ACHN (cell line): ENCODE results near the gene PHF14.

Experiments
- DNase-seq: peaks from one replicate; pipeline ENCODE4 v3.0.0-alpha.2; 2015
- in situ Hi-C: cut with HindIII; loops from 2 replicates; pipeline ENCODE4 v1.10.0; 2017; ENCODE audit warnings: low sequenced_read_pairs, low pct_ligation_motif_present, low pct_unique_long_range_greater_than_20kb

The PHF14 gene

GRCh38 chr7:11141541-11141940, 167.9 kb downstream of the PHF14 start:
- no peak for DNase-seq

GRCh38 chr7:11153694-11154093, 180.0 kb downstream of the PHF14 start:
- no peak for DNase-seq
- in situ Hi-C loops: no loop called here

More at GRCh38 chr7:11141541-11141940, 167.9 kb downstream of the PHF14 start:
- in situ Hi-C loops: no loop called here

- in situ Hi-C loops: no loop called here
- DNase-seq: peak; percentile 13
Observed at GRCh38 chr7:11155883-11156282, 182.2 kb downstream of the PHF14 start.

GRCh38 chr7:11161499-11161898, 187.8 kb downstream of the PHF14 start:
- no peak for DNase-seq
- in situ Hi-C loops: no loop called here

- DNase-seq: no peak
- in situ Hi-C loops: no loop called here
Observed at GRCh38 chr7:11163220-11163619, 189.5 kb downstream of the PHF14 start.

GRCh38 chr7:11166051-11166450, 192.4 kb downstream of the PHF14 start:
- no peak for DNase-seq
- in situ Hi-C loops: no loop called here

GRCh38 chr7:11168650-11169170, 195.0 kb downstream of the PHF14 start:
- in situ Hi-C loops: no loop called here
- no peak for DNase-seq

- in situ Hi-C loops: no loop called here
- DNase-seq: no peak
Observed at GRCh38 chr7:11170175-11170574, 196.5 kb downstream of the PHF14 start.

GRCh38 chr7:11170863-11171568, 197.3 kb downstream of the PHF14 start:
- DNase-seq: no peak
- in situ Hi-C loops: no loop called here

- no peak for DNase-seq
- in situ Hi-C loops: no loop called here
Observed at GRCh38 chr7:11171569-11172192, 198.0 kb downstream of the PHF14 start.

- in situ Hi-C loops: no loop called here
- no peak for DNase-seq
Observed at GRCh38 chr7:11172835-11173234, 199.2 kb downstream of the PHF14 start.

- in situ Hi-C loops: no loop called here
- DNase-seq: no peak
Observed at GRCh38 chr7:11175371-11175770, 201.7 kb downstream of the PHF14 start.

- no peak for DNase-seq
- in situ Hi-C loops: no loop called here
Observed at GRCh38 chr7:11175887-11176286, 202.2 kb downstream of the PHF14 start.

GRCh38 chr7:11176985-11177555, 203.4 kb downstream of the PHF14 start:
- in situ Hi-C loops: no loop called here
- DNase-seq: no peak

GRCh38 chr7:11177793-11178192, 204.1 kb downstream of the PHF14 start:
- DNase-seq: no peak

GRCh38 chr7:11181590-11181989, 207.9 kb downstream of the PHF14 start:
- in situ Hi-C loops: no loop called here
- DNase-seq: no peak

More at GRCh38 chr7:11177793-11178192, 204.1 kb downstream of the PHF14 start:
- in situ Hi-C loops: no loop called here

- in situ Hi-C loops: no loop called here
- no peak for DNase-seq
Observed at GRCh38 chr7:11182736-11183135, 209.1 kb downstream of the PHF14 start.

- no peak for DNase-seq
- in situ Hi-C loops: no loop called here
Observed at GRCh38 chr7:11185179-11185815, 211.6 kb downstream of the PHF14 start.
